Erythroblast (primary cell): ENCODE data around the gene ACVR2A.

Experiments used
- GATA1 ChIP-seq: IDR thresholded peaks from 2 replicates; pipeline ENCODE4 v1.6.1; 2011; ENCODE audit warnings: low read depth, mild to moderate bottlenecking, control low read depth, low read length, moderate library complexity
- POLR2A ChIP-seq: IDR thresholded peaks from 2 replicates; pipeline ENCODE4 v1.6.1; 2011; ENCODE audit warnings: mild to moderate bottlenecking, low read length

DNA sequence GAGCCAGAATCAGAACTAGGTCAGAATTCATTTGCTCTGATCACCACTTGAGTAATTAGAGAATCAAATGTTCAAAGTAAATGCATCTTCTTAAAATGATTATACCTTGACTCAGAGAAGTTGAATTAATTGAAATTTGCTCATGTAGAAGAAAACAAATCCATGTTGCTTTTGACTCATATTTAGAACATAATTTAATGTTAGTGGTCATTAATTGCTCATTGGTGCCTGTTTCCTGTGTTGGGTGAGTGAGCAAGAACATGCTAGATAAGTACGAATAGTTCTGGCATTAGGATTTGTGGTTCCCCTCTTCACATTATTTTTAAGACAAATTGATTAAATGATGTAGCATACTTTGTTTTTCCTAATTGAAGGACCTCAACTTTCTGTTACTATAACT lies 19.0 kb downstream of the ACVR2A start:
- no peak for TF ChIP-seq POLR2A
- no peak for TF ChIP-seq GATA1
